Common myeloid progenitor, CD34-positive (primary cell): ENCODE results near the gene BZW2.

ENCODE experiments used
- CTCF ChIA-PET: fragments of 350-600 bp; sonication (Branson Sonifier 250); formaldehyde crosslinking; loops from one replicate; lab custom pipeline; 2021; ENCODE audit warnings: antibody characterized with exemption; lab: Charles Lee
- POLR2A ChIA-PET: fragments of 350-600 bp; sonication (Branson Sonifier 250); formaldehyde crosslinking; loops from one replicate; lab custom pipeline; 2021; ENCODE audit warnings: antibody characterized with exemption; lab: Charles Lee
- DNase-seq, 3 donors: peaks; one replicate each; pipeline versions ENCODE4 v3.0.0 to v3.0.0-alpha.2; 2013
- H3K27ac ChIP-seq, 2 experiments: 1 replicate in 1 of 2; 2 replicates in 1 of 2; pipeline ENCODE4 v1.7.0; 2013; ENCODE audit warnings: inconsistent platforms in 2 of 2, low read length in 2 of 2, mild to moderate bottlenecking in 2 of 2, low read depth in 1 of 2, moderate library complexity in 1 of 2; ENCODE audit not compliant: severe bottlenecking in 2 of 2, insufficient read depth in 1 of 2, poor library complexity in 1 of 2
- H3K27me3 ChIP-seq, 5 experiments: replicated peaks in 2 of 5; 1 replicate in 3 of 5; 2 replicates in 2 of 5; pipeline versions ENCODE4 v1.6.1 to v1.7.0; 2013; ENCODE audit warnings: low read length in 4 of 5, mild to moderate bottlenecking in 2 of 5, moderate library complexity in 2 of 5, inconsistent platforms in 1 of 5; ENCODE audit not compliant: insufficient read depth in 5 of 5, control insufficient read depth in 4 of 5
- H3K36me3 ChIP-seq, 4 experiments: 1 replicate in 2 of 4; 2 replicates in 2 of 4; pipeline versions ENCODE4 v1.6.1 to v1.7.0; 2013; ENCODE audit warnings: low read length in 3 of 4, control low read depth in 1 of 4, mild to moderate bottlenecking in 1 of 4; ENCODE audit not compliant: control insufficient read depth in 4 of 4, insufficient read depth in 4 of 4
- H3K4me1 ChIP-seq, 4 experiments: 1 replicate in 3 of 4; 2 replicates in 1 of 4; pipeline versions ENCODE4 v1.6.1 to v1.7.1; 2013; ENCODE audit warnings: low read length in 3 of 4, mild to moderate bottlenecking in 3 of 4, control low read depth in 1 of 4, inconsistent platforms in 1 of 4, moderate library complexity in 1 of 4; ENCODE audit not compliant: control insufficient read depth in 4 of 4, insufficient read depth in 4 of 4; ENCODE audit errors: control extremely low read depth in 1 of 4
- H3K4me3 ChIP-seq, 7 experiments: 1 replicate in 4 of 7; 2 replicates in 3 of 7; pipeline versions ENCODE4 v1.5.1 to v1.7.0; 2013; ENCODE audit warnings: mild to moderate bottlenecking in 7 of 7, low read length in 6 of 7, moderate library complexity in 6 of 7, inconsistent platforms in 2 of 7, low read depth in 2 of 7, control low read depth in 1 of 7; ENCODE audit not compliant: insufficient read depth in 4 of 7, control insufficient read depth in 1 of 7; ENCODE audit errors: extremely low read depth in 1 of 7
- H3K9me3 ChIP-seq, 5 experiments: 1 replicate in 4 of 5; 2 replicates in 1 of 5; pipeline versions ENCODE4 v1.6.1 to v1.7.1; 2013; ENCODE audit warnings: low read length in 4 of 5, mild to moderate bottlenecking in 2 of 5, inconsistent platforms in 1 of 5, low read depth in 1 of 5, moderate library complexity in 1 of 5; ENCODE audit not compliant: control insufficient read depth in 4 of 5, insufficient read depth in 2 of 5; ENCODE audit errors: control extremely low read depth in 1 of 5
- WGBS: methylation state at CpG from one replicate; pipeline ENCODE4 v1.1.5; 2013; ENCODE audit not compliant: insufficient coverage; 5-methylcytosine and 5-hydroxymethylcytosine counted together

BZW2 gene

DNA sequence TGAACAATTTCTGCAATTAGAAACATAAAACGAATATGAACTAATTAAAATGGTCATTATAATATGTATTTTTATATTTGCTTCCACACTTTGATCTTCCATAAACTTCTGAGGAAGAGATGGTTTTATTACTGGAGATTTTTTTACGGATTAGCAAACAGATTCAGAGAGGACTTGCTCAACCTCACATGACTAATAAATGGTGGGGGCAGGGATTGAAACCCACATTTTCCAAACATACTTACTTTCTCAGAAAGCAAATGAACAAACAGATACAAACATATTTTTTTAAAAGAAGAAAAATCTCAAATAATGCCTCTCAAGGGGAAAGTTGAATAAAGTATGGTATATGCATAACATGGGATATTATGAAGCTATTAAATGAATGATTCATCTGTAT, 18.7 kb upstream of the BZW2 start:
- Histone ChIP-seq H3K27ac (no peak overlapping the region), H3K9me3 (no peaks in the 10 kb centered on the region), H3K36me3 (peaks cover 16 to 27% (median 16%) of the 10 kb centered on the region in 4 experiments), H3K4me3 (no peak overlapping the region), H3K27me3 (no peaks in the 10 kb centered on the region), H3K4me1 (no peaks in the 10 kb centered on the region)
- no CpG with 5 or more reads among the region's 2 CpGs for WGBS
- no peak for DNase-seq
- CTCF ChIA-PET: interaction anchor here (1.9 kb wide), 1 partner anchor 10 kb away, joined by 7 read pairs; no protein-coding TSS in a partner anchor
- POLR2A ChIA-PET: no interaction called here

DNA sequence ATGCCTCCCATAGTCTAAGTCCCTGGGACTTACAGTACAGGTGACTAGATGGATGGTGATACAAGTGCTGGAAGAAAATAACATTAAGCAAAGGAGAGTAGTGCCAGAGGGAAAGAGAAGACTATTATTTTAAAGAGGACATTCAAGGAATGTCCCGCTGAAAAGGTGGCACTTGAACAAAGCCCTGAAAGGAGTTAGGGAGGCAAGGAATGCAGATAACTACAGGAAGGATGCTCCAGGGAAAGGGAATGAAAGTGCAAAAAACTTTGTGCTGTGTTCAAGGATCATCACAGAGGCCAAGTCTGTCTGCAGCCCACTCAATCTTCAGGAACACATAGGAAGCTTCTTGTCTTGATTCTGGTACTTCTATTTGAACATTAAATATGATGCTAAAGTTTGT, 15.3 kb upstream of the BZW2 start:
- Histone ChIP-seq H3K4me1 (no peaks in the 10 kb centered on the region), H3K27ac (no peak overlapping the region), H3K27me3 (no peaks in the 10 kb centered on the region), H3K9me3 (no peaks in the 10 kb centered on the region), H3K4me3 (no peak overlapping the region), H3K36me3 (peaks cover 5 to 24% (median 8%) of the 10 kb centered on the region in 4 experiments)
- DNase-seq: no peak
- 100% methylated on average over 1 of the region's 1 CpG for WGBS
- POLR2A ChIA-PET: no interaction called here
- CTCF ChIA-PET: no interaction called here

DNA sequence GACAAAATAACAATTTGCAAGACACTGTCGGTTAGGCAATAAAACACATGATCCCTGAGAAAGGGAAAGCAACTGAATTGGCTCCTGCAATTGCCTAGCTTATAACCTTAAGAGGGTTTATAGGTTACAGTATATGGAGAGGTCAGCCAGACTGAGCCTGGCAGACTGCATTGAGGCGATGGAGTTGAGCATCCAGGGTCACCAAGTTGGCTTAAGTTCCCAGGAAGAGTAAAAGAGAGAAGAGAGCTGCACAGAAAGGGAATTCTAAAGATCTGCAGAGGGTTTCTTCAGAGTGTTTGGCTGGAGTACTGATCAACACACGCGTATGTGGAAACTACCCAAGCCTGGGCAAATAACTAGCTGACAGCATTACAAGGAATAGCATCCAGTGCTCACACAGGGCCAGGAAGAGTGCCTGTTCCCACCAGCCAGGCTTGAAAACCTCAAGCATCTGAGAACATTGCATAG, 11.7 kb upstream of the BZW2 start:
- WGBS: 97% methylated on average over 4 of the region's 4 CpGs
- Histone ChIP-seq H3K4me1 (no peaks in the 10 kb centered on the region), H3K27ac (no peak overlapping the region), H3K36me3 (peaks cover 4 to 19% (median 6%) of the 10 kb centered on the region in 4 experiments), H3K4me3 (no peak overlapping the region), H3K9me3 (no peaks in the 10 kb centered on the region), H3K27me3 (no peaks in the 10 kb centered on the region)
- ChIA-PET POLR2A (no interaction called here), CTCF (interaction anchor here (0.9 kb wide), 1 partner anchor 16 kb away, joined by 3 read pairs; no protein-coding TSS in a partner anchor)
- no peak for DNase-seq

DNA sequence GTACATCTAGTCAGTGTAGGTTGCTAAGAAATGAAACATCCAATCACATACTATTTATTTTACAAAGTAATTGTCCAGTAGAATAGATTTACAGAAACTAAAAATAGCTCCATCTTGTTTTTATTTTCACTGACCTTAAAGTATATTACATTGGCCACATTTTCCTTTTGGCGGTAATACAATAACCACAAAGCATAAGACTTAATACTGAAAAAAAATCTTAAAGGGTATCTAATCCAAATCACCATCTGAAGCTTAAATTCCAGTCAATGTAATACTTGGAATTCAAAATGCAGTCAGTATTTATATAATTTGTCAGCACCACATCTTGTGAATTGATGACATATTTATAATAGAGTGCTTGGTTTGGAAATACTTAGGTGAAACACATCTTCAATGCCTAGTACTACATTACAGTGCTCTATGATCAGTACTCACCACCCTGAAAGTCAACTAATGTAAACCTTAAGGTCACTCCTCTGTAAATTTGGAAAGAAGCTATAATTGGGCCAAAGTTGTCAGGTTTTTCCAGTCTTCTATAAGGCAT, 9.4 kb upstream of the BZW2 start:
- Histone ChIP-seq H3K4me3 (no peak overlapping the region), H3K36me3 (peaks cover 3 to 19% (median 7%) of the 10 kb centered on the region in 4 experiments), H3K27me3 (no peaks in the 10 kb centered on the region), H3K9me3 (no peaks in the 10 kb centered on the region), H3K4me1 (no peaks in the 10 kb centered on the region), H3K27ac (no peak overlapping the region)
- ChIA-PET POLR2A (no interaction called here), CTCF (interaction anchor here (1.3 to 1.6 kb wide), 3 partner anchors 8 to 42 kb away, joined by 3 to 7 read pairs (median 4); no protein-coding TSS in a partner anchor)
- no peak for DNase-seq
- no CpG with 5 or more reads among the region's 1 CpG for WGBS

DNA sequence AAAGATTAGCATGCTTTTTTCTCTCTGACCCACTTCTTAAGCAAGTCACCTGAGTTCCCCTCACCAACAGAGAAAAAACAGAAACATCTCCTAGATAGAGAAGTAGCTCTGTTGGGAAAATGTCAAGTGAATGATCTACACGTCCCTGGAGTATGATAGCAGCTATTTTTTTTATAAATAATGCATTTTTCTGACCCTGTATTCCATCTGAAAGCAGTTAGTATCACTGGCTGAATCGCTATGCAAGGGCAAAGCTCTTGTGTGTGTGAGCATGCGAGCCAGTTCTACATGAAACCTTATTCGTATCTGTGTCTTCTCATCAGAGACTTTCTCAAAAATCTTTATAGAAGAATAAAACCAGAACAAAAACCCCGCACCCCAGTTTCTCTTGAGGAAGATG, 8.6 kb upstream of the BZW2 start:
- no peak overlapping the region for H3K4me3 ChIP-seq
- H3K4me1 ChIP-seq: no peaks in the 10 kb centered on the region
- peaks cover 3 to 17% (median 7%) of the 10 kb centered on the region in 4 experiments for H3K36me3 ChIP-seq
- H3K27ac ChIP-seq: no peak overlapping the region
- 100% methylated on average over 1 of the region's 5 CpGs for WGBS
- ChIA-PET CTCF (interaction anchor here (1.6 kb wide), 1 partner anchor 9 kb away, joined by 7 read pairs; no protein-coding TSS in a partner anchor), POLR2A (no interaction called here)
- no peaks in the 10 kb centered on the region for H3K27me3 ChIP-seq
- H3K9me3 ChIP-seq: no peaks in the 10 kb centered on the region
- no peak for DNase-seq

DNA sequence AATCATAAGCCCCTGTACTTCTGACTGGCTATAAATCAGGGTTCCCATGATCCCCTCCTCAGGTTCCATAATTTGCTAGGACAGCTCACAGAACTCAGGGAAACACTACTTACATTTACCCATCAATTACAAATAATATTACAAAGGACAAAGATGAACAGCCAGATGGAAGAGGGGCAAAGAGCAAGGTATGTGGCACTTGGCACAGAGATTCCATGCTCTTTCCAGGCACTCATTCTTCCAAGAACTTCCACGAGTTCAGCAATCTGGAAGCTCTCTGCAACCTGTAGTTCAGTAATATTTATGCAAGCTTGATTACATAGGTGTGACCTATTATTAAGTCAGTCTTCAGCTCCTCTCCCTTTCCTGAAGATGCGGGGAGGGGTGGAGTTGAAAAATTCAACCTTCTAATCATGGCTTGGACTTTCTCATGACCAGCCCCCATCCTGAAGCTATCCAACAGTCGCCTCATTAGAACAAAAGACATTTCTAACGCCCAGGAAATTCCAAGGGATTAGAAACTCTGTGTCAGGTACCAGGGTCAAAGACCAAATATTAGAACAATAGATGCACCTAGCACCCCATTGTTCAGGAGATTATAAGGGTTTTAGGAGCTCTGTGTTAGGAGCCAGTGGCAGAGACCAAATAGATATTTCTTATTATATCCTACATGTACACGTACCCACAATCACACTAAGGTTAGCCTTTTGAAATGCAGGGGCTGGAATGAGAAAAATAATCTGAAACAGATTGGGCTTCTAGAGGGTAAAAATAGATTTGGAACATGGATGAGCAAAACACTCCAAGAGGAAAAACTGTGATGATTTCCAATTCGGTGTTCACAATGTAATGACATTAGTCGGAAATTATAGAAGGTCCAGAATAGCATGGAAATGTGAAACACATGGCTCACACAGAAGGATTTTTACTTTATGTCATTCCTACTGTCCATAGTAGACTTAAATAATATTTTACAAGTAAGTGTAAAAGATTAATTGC, 7.4 kb upstream of the BZW2 start:
- 100% methylated on average over 1 of the region's 7 CpGs for WGBS
- ChIA-PET CTCF (interaction anchor here (0.7 to 0.8 kb wide), 2 partner anchors 15 to 18 kb away, joined by 3 read pairs; no protein-coding TSS in a partner anchor), POLR2A (interaction anchor here (0.6 kb wide), 2 partner anchors 56 to 926 kb away, joined by 3 to 4 read pairs; no protein-coding TSS in a partner anchor)
- Histone ChIP-seq H3K4me1 (peaks cover 0 to 3% (median 0%) of the 10 kb centered on the region in 4 experiments), H3K4me3 (no peak overlapping the region), H3K27ac (no peak overlapping the region), H3K36me3 (peaks cover 4 to 16% (median 7%) of the 10 kb centered on the region in 4 experiments), H3K9me3 (no peaks in the 10 kb centered on the region), H3K27me3 (no peaks in the 10 kb centered on the region)
- DNase-seq: no peak
